Endothelial cell (in vitro differentiated cells): ENCODE data around the gene TMEM52B. TPM values are rescaled to one million over a fixed set of nuclear protein-coding genes. Genes with fewer than 3 reads are reported as not detected.

Experiments used
- DNase-seq: peaks from one replicate; pipeline ENCODE4 v3.0.0; 2021; ENCODE audit warnings: low spot score
- H3K27ac Mint-ChIP-seq: one replicate; pipeline ENCODE4 v1.8.0; 2021; ENCODE audit warnings: mixed read lengths, inconsistent platforms; ENCODE audit not compliant: unreplicated experiment
- H3K27me3 Mint-ChIP-seq: one replicate; pipeline ENCODE4 v1.8.0; 2021; ENCODE audit warnings: mild to moderate bottlenecking, moderate library complexity, mixed read lengths, inconsistent platforms; ENCODE audit not compliant: unreplicated experiment
- H3K36me3 Mint-ChIP-seq: one replicate; pipeline ENCODE4 v1.8.0; 2021; ENCODE audit warnings: mild to moderate bottlenecking, low read depth, mixed read lengths, inconsistent platforms; ENCODE audit not compliant: unreplicated experiment
- H3K4me1 Mint-ChIP-seq: one replicate; pipeline ENCODE4 v1.8.0; 2021; ENCODE audit warnings: mild to moderate bottlenecking, mixed read lengths, inconsistent platforms; ENCODE audit not compliant: unreplicated experiment
- H3K4me3 Mint-ChIP-seq: one replicate; pipeline ENCODE4 v1.8.0; 2021; ENCODE audit warnings: mild to moderate bottlenecking, mixed read lengths, inconsistent platforms; ENCODE audit not compliant: unreplicated experiment
- H3K9me3 Mint-ChIP-seq: one replicate; pipeline ENCODE4 v1.8.0; 2021; ENCODE audit warnings: mixed read lengths, inconsistent platforms; ENCODE audit not compliant: unreplicated experiment
- CTCF ChIP-seq: fragments of 200-600 bp; sonication (generic); IDR thresholded peaks from one replicate; pipeline ENCODE4 v1.5.0; 2021; ENCODE audit warnings: antibody characterized with exemption; ENCODE audit not compliant: unreplicated experiment
- total RNA-seq: library from RNA; stranded (reverse); fragmentation: NEBNext Ultra II Directional; extraction: Animal tissue kit (Norgen Biotek cat#: 25700); gene quantifications from one replicate; pipeline ENCODE4 v1.2.1, GENCODE V29; 2021; ENCODE audit not compliant: unreplicated experiment

Gene TMEM52B
- total RNA-seq, 1 donor from 2014 or later = not detected

- H3K27ac Mint-ChIP-seq = no peak overlapping the region
- H3K36me3 Mint-ChIP-seq = peaks cover 38% of the 10 kb centered on the region
- no peaks in the 10 kb centered on the region for H3K9me3 Mint-ChIP-seq
- peaks cover 5% of the 10 kb centered on the region for H3K4me1 Mint-ChIP-seq
- DNase-seq = no peak
- peak overlapping the region; percentile 44 for H3K4me3 Mint-ChIP-seq
- no peaks in the 10 kb centered on the region for H3K27me3 Mint-ChIP-seq
- TF ChIP-seq CTCF = no peak
Measured at GRCh38 chr12:10226731-10227130, 47.9 kb downstream of the TMEM52B start.

GRCh38 chr12:10227648-10228047, 48.8 kb downstream of the TMEM52B start:
- peaks cover 5% of the 10 kb centered on the region for H3K4me1 Mint-ChIP-seq
- no peak overlapping the region for H3K27ac Mint-ChIP-seq
- H3K27me3 Mint-ChIP-seq = no peaks in the 10 kb centered on the region
- H3K4me3 Mint-ChIP-seq = no peak overlapping the region
- TF ChIP-seq CTCF = no peak
- H3K36me3 Mint-ChIP-seq = peaks cover 32% of the 10 kb centered on the region
- no peak for DNase-seq
- no peaks in the 10 kb centered on the region for H3K9me3 Mint-ChIP-seq

- Mint-ChIP-seq H3K36me3 (peaks cover 35% of the 10 kb centered on the region), H3K4me1 (peaks cover 12% of the 10 kb centered on the region), H3K27me3 (no peaks in the 10 kb centered on the region)
Measured at GRCh38 chr12:10234562-10234961, 55.7 kb downstream of the TMEM52B start.

GRCh38 chr12:10235761-10236631, 57.2 kb downstream of the TMEM52B start:
- TF ChIP-seq CTCF = peak; percentile 94
- no peak for DNase-seq
- peak overlapping the region; percentile 25 for H3K4me3 Mint-ChIP-seq
- no peak overlapping the region for H3K27ac Mint-ChIP-seq
- peaks cover 35% of the 10 kb centered on the region for H3K36me3 Mint-ChIP-seq
- no peaks in the 10 kb centered on the region for H3K27me3 Mint-ChIP-seq
- peaks cover 11% of the 10 kb centered on the region for H3K9me3 Mint-ChIP-seq
- H3K4me1 Mint-ChIP-seq = peaks cover 12% of the 10 kb centered on the region

More at GRCh38 chr12:10234562-10234961, 55.7 kb downstream of the TMEM52B start:
- H3K9me3 Mint-ChIP-seq = peaks cover 11% of the 10 kb centered on the region
- H3K27ac Mint-ChIP-seq = no peak overlapping the region
- no peak for TF ChIP-seq CTCF
- DNase-seq = no peak
- H3K4me3 Mint-ChIP-seq = peak overlapping the region; percentile 16

- no peak for DNase-seq
- TF ChIP-seq CTCF = no peak
- Mint-ChIP-seq H3K36me3 (peaks cover 35% of the 10 kb centered on the region), H3K4me1 (peaks cover 12% of the 10 kb centered on the region), H3K27me3 (no peaks in the 10 kb centered on the region), H3K27ac (no peak overlapping the region), H3K9me3 (peaks cover 11% of the 10 kb centered on the region), H3K4me3 (no peak overlapping the region)
Measured at GRCh38 chr12:10236720-10237119, 57.9 kb downstream of the TMEM52B start.
